Kidney tubule cell (primary cell): ENCODE data around the gene RAP1GDS1.
"Not testable (repeated sequence)": the region's sequence is repeated elsewhere in the genome, so short reads cannot be mapped to it uniquely, and the experiment has no call there.

Experiments
- DNase-seq: peaks from one replicate; pipeline ENCODE4 v3.0.0-alpha.2; 2018; ENCODE audit warnings: low spot score

RAP1GDS1 gene

GRCh38 chr4:98288671-98289070, 27.5 kb downstream of the RAP1GDS1 start:
- DNase-seq: not testable (repeated sequence)

GRCh38 chr4:98289375-98289774, 28.2 kb downstream of the RAP1GDS1 start:
- no peak for DNase-seq

- no peak for DNase-seq
Observed at GRCh38 chr4:98290511-98290910, 29.3 kb downstream of the RAP1GDS1 start.

- DNase-seq: no peak
Observed at GRCh38 chr4:98293104-98293887, 32.1 kb downstream of the RAP1GDS1 start.

GRCh38 chr4:98298022-98298421, 36.8 kb downstream of the RAP1GDS1 start:
- DNase-seq: no peak

- no peak for DNase-seq
Observed at GRCh38 chr4:98300706-98301105, 39.5 kb downstream of the RAP1GDS1 start.

DNA sequence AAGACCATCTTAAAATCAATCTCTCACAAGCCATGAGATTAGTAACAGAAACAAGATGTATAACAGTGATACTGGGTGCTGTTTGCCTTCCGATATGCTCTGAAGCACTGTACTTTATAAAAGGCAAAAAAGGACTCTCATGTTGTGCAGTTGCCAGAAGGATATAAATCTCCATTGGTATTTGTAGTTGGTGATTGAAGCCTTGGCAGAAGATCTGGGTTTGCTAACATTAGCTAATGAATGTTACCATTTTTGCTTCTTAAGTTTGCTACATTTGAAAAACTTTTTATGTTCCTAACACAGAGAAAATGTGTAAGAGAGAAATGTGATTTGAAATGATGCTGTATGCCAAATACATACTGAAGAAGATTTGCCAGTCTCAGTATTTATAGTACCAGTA, 44.4 kb downstream of the RAP1GDS1 start:
- no peak for DNase-seq

DNA sequence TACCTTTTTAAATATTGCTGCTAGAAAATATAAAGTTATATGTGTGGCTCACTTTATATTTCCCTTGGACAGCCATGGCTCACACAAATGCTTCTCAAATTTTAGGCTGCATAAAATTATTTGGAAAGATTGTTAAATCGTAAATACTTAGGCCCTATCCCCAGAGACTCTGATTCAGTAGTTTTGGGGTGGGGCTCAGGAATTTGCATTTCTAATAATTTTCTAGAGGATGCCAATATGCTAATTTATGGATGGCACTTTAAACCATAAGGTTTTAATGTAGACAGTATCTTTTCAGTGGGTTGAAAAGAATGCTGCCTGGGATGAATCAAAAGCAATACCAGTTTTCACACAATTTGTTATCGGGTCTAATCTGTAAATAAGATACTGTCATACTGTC, 49.7 kb downstream of the RAP1GDS1 start:
- DNase-seq: no peak

- DNase-seq: no peak
Observed at GRCh38 chr4:98311656-98312055, 50.5 kb downstream of the RAP1GDS1 start.

- DNase-seq: peak; percentile 56
Observed at GRCh38 chr4:98314791-98315565, 53.8 kb downstream of the RAP1GDS1 start.

DNA sequence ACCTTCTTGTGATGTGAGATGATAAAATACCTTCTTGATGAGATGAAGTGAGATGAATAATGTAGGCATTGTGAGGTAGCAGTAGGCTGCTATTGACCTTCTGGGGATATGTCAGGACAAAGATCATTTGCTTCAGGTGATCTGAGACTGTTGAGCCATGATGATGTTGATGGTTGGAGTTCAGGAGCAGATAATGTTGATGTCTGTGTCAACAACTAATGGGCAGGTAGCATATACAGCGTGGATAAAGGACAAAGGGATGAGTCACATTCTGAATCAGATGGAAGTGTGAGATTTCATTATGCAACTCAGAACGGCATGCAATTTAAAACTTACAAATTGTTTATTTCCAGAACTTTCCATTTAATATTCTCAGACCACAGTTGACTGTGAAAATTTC, 57.3 kb downstream of the RAP1GDS1 start:
- DNase-seq: no peak

- DNase-seq: no peak
Observed at GRCh38 chr4:98319021-98319420, 57.8 kb downstream of the RAP1GDS1 start.

DNA sequence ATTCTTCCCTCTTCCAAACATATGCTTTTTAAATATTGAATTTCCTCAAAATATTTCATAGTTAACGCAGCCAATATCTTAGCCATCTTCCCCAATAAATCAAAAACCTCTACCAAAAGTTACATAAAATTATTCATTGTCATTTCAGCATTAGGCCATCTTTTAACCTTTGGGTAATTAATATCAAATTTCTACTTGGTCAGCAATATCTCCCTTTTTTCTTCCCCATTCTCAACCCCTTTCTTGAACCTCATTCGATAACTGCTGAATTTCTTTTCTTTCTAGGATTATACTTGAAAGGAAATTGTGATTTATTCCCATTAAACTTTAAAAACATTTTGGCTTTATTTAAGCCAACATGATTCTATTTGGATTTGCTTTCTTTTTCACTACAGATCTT, 65.0 kb downstream of the RAP1GDS1 start:
- no peak for DNase-seq

DNA sequence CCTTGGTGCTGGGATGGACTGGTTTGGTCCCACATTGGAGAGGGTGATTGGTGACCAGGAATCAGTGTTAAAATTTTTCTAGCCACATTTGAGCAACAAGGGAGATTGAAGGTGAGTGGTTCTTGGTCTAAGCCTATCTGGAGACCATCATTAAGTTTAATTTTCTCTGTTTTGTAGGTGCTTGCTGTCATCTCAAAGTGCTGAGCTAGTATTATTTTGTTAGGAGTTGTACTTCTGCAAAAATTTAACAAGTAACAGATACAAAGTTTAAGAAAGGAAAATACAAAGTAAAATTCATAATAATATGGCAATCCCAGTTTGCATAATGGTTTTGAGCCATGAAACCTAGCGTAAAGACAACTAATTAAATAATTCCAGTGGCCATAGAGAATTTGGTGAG, 66.5 kb downstream of the RAP1GDS1 start:
- no peak for DNase-seq

DNA sequence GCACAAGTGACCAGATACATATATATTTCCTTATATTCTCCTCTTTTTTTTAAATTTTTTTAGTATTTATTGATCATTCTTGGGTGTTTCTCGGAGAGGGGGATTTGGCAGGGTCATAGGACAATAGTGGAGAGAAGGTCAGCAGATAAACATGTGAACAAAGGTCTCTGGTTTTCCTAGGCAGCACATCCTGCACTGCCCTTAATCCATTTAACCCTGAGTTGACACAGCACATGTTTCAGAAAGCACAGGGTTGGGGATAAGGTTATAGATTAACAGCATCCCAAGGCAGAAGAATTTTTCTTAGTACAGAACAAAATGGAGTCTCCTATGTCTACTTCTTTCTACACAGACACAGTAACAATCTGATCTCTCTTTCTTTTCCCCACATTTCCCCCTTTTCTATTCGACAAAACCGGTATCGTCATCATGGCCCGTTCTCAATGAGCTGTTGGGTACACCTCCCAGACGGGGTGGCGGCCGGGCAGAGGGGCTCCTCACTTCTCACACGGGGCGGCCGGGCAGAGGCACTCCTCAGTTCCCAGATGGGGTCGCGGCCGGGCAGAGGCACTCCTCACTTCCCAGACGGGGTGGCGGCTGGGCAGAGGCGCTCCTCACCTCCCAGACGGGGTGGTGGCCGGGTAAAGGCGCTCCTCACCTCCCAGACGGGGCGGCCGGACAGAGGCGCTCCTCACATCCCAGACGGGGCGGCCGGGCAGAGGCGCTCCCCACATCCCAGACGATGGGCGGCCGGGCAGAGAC, 68.9 kb downstream of the RAP1GDS1 start:
- not testable (repeated sequence) for DNase-seq

DNA sequence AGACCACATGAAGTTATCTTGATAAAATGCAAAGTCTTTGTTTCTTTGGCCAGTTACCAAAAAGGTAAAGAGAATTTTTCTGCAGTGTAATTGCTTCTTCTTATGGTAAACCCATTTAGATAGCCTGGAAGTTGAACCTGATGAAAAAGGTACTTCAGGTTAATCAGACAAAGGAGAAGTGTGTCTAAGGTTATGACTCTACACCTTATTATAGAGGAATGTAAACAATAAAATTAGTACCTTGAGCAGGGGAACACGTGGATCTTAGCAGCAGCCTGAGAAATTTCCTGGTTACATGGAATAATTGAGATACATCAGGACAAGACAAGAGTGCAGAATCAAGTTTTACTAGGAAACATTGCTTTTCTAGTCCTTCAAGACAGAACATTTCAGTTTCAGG, 70.8 kb downstream of the RAP1GDS1 start:
- no peak for DNase-seq

DNA sequence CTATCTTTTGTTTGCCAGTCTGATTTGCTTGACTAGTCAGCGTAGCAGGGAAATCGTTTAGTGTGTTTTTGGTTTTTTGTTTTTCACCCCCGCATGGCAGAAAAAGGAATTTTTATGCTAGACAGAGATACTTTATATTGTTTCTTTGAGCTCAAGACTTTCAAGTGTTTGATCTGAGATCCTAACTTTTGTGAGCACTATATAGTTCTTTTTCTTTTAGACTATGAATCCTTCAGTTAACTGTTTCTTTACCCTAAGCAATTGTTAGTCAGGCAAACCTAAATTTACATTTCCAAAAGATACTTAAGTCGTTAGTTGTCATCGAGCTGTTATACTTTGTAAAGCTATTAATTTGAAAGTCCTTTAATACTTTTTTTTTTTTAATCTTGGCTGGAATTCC, 73.3 kb downstream of the RAP1GDS1 start:
- no peak for DNase-seq

DNA sequence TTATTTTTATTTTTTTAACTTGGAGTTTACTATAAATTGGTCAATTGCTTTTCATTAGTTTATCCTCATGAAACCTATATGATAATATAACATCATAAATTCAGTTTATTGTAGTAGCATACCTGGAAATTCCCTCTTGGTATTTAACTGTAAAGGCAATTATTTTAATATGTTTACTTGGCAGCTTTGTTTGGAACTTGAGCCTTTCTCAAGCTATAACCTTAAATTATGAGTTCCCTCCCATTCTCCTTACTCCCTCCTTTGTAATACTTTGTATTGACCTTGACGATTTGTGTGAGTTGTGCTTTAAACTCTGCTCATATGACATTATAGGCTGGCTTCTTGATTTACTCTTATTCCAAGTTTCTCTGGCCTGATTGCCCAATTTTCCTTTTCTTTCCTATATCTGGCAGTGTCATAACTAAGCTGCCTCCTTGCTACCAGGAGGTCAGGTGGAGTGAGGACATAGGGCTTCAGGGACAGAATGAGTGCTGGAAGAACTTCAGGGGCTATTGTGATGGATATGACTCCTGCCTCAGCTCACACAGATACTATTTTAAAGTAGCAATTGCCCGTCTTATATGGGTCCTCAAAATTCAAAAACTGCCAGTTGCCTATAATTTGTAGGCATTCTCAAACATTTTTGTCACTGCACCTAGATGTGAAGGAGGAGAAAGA, 77.7 kb downstream of the RAP1GDS1 start:
- no peak for DNase-seq

DNA sequence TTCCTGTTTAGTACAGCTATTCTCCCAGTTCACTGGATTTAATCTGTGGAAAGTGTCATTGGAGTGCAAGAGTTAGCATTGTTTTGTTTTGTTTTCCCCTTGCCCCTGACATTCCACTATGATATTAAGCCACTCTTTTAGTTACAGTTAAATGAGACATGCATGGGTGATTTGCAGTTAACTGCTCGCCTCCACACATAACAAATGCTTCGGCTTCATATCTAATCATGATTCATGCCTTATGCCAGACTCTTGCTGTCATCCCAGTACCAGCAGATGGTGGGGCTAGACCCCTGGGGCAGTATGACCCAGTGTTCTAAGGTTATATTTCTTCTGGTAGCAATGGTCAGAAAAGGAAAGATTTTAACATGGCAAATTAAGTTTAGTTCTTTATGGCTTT, 80.1 kb downstream of the RAP1GDS1 start:
- peak; percentile 72 for DNase-seq

- DNase-seq: no peak
Observed at GRCh38 chr4:98343626-98344025, 82.4 kb downstream of the RAP1GDS1 start.

DNA sequence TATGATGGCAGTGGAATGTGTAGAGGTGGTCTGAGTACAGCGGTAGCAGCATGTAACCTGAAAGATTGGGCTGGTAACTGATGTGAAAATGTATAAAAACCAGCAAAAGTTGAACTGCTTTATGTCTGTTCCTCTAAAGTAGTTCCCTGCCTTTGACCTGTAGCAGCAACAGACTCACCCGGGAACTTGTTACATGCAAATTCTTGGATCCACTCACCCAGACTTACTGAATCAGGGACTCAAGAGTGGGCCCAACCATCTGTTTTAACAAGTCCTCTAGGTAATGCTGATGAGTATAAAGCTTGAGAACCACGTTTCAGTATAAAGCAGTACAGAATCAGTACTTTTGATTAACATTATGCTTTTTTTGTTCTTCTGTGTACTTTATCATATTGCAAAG, 84.7 kb downstream of the RAP1GDS1 start:
- DNase-seq: no peak

- no peak for DNase-seq
Observed at GRCh38 chr4:98352396-98352795, 91.2 kb downstream of the RAP1GDS1 start.
